Brain microvascular endothelial cell (primary cell): ENCODE measurements around the gene DCPS.

Experiments
- DNase-seq: peaks from one replicate; pipeline ENCODE4 v3.0.0-alpha.2; 2020
- H3K27ac ChIP-seq: fragments of 250-450 bp; sonication (Bioruptor Pico); 2 replicates; pipeline ENCODE4 v1.5.1; 2020; ENCODE audit warnings: mild to moderate bottlenecking, moderate library complexity
- H3K27me3 ChIP-seq: fragments of 250-450 bp; sonication (Bioruptor Pico); replicated peaks from 2 replicates; pipeline ENCODE4 v1.5.1; 2020; ENCODE audit warnings: mild to moderate bottlenecking
- H3K36me3 ChIP-seq: fragments of 250-450 bp; sonication (Bioruptor Pico); replicated peaks from 2 replicates; pipeline ENCODE4 v1.5.1; 2020; ENCODE audit warnings: mild to moderate bottlenecking
- H3K4me3 ChIP-seq: 2 replicates; pipeline ENCODE4 v1.5.1; 2011; ENCODE audit warnings: low read depth, mild to moderate bottlenecking, control low read depth, low read length, moderate library complexity
- CTCF ChIP-seq: IDR thresholded peaks from 2 replicates; pipeline ENCODE4 v1.5.1; 2011; ENCODE audit warnings: low read depth, mild to moderate bottlenecking, moderate library complexity, low read length, control low read depth, inconsistent platforms; ENCODE audit errors: missing control alignments
- in situ Hi-C: cut with HindIII; loops from 2 replicates; pipeline ENCODE4 v1.10.0; 2017; ENCODE audit warnings: low sequenced_read_pairs, low pct_ligation_motif_present

DCPS gene

GRCh38 chr11:126282361-126282735, 21.5 kb upstream of the DCPS start:
- in situ Hi-C loops, result no loop called here
- Histone ChIP-seq H3K36me3 (peaks cover under 1% of the 10 kb centered on the region), H3K4me3 (peak overlapping the region; percentile 70), H3K27ac (no peak overlapping the region), H3K27me3 (no peaks in the 10 kb centered on the region)
- DNase-seq, result peak; percentile 39
- peak; percentile 13 for TF ChIP-seq CTCF

GRCh38 chr11:126282736-126283591, 20.9 kb upstream of the DCPS start, which contains the start of gene TIRAP:
Gene TIRAP (plus strand): TSS chr11:126283093. CDS start chr11:126290895, 7,802 bp downstream.
- Histone ChIP-seq H3K4me3 (peak within 1 kb of the TSS; percentile 70), H3K27ac (peak within 1 kb of the TSS; percentile 22), H3K27me3 (no peaks in the 10 kb centered on the region), H3K36me3 (no peaks in the 10 kb centered on the region)
- DNase-seq, result peak; percentile 19
- in situ Hi-C loops, result no loop called here
- TF ChIP-seq CTCF, result peak; percentile 1

GRCh38 chr11:126284829-126285228, 19.0 kb upstream of the DCPS start:
- H3K27ac ChIP-seq, result no peak overlapping the region
- H3K27me3 ChIP-seq, result no peaks in the 10 kb centered on the region
- no peak for TF ChIP-seq CTCF
- peak; percentile 98 for DNase-seq
- no peak overlapping the region for H3K4me3 ChIP-seq
- H3K36me3 ChIP-seq, result no peaks in the 10 kb centered on the region
- in situ Hi-C loops, result no loop called here

- H3K36me3 ChIP-seq, result peaks cover 12% of the 10 kb centered on the region
- no peak overlapping the region for H3K27ac ChIP-seq
- in situ Hi-C loops, result no loop called here
- H3K27me3 ChIP-seq, result no peaks in the 10 kb centered on the region
- TF ChIP-seq CTCF, result no peak
- no peak for DNase-seq
- H3K4me3 ChIP-seq, result no peak overlapping the region
Observed at GRCh38 chr11:126288237-126288636, 15.6 kb upstream of the DCPS start.

GRCh38 chr11:126290887-126291286, 13.0 kb upstream of the DCPS start:
- Histone ChIP-seq H3K4me3 (no peak overlapping the region), H3K36me3 (peaks cover 22% of the 10 kb centered on the region), H3K27ac (no peak overlapping the region), H3K27me3 (no peaks in the 10 kb centered on the region)
- DNase-seq, result no peak
- no peak for TF ChIP-seq CTCF
- in situ Hi-C loops, result no loop called here

- Histone ChIP-seq H3K4me3 (no peak overlapping the region), H3K27me3 (no peaks in the 10 kb centered on the region), H3K36me3 (peaks cover 22% of the 10 kb centered on the region), H3K27ac (no peak overlapping the region)
- DNase-seq, result no peak
- in situ Hi-C loops, result no loop called here
- no peak for TF ChIP-seq CTCF
Observed at GRCh38 chr11:126293726-126294125, 10.1 kb upstream of the DCPS start.
